Fibroblast of skin of back (primary cell): ENCODE data around the gene KRT86.
"Not testable (repeated sequence)": the region's sequence is repeated elsewhere in the genome, so short reads cannot be mapped to it uniquely, and the experiment has no call there.

ENCODE experiments used
- DNase-seq: peaks from one replicate; pipeline ENCODE4 v3.0.0-alpha.2; 2013

The KRT86 gene

DNA sequence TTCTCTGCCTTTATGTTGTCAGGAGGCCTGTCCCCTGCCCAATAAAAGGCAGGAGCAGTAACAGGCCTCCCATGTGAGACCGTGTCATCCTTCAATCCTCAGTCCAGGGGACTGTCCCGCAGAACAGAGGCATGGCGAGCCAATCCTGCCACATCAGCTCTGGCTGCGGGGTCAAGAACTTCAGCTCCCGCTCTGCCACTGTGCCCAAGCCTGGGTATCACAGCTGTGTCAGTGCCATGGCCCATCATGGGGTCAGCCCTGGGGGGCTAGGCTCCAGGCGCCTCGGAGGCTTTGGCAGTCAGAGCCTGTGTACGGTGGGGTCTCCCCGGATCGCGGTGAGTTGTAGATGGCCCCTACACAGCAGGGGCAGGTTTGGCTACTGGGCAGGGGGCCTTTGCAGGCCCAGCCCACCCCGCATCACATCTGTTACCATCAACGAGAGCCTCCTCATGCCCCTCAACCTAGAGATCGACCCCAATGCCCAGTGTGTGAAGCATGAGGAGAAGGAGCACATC, 66.7 kb downstream of the KRT86 start:
- no peak for DNase-seq

DNA sequence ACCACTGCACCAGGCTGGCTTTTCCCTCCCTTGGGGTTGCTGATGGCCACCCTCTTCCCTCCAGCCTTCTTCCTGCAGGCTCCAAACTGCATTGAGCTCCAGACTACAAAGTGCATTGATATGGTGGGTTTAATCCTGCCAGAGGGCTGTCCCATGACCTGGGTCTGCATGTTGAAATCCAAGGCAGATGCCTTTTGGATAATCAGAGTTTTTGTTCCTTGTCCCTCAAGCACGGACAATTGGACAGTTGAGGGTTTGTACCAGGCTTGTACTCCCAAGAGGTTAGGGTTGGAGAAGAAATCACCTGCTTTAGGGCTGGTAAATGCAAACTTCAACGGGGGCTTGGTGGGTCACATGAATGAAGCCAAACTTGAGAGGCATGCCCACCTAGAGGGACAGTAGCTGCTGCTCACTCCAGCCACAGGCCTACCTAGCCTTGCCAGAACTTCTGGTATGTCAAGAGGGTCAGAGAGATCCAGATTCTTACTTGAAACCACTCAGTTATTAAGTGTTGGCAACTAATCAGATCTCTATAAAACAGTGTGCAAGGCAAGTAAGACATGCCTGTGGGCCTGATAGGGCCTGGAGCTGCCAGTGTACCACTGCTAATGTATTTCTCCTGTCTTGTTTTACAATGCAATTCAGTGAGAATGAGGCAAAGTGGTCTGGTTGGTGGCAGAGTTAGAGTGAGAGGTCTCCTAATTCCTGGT, 68.5 kb downstream of the KRT86 start:
- DNase-seq = no peak

DNA sequence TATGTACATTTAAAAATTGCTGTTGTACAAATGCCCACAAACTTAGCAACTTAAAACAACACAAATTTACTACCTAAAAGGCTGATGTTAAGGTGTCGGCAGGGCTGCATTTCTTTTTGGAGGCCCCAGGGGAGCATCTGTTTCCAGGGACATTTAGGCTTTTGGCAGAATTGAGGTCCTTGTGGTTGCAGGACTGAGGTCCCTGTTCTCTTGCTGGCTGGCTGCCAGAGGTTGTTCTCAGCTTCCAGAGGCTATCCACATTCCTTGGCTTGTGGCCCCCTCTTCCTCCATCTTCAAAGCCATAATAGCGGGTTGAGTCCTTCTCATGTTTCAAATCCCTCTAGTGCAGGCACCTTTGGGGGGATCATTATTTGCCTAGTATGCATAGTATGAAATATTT, 69.1 kb downstream of the KRT86 start:
- no peak for DNase-seq

DNA sequence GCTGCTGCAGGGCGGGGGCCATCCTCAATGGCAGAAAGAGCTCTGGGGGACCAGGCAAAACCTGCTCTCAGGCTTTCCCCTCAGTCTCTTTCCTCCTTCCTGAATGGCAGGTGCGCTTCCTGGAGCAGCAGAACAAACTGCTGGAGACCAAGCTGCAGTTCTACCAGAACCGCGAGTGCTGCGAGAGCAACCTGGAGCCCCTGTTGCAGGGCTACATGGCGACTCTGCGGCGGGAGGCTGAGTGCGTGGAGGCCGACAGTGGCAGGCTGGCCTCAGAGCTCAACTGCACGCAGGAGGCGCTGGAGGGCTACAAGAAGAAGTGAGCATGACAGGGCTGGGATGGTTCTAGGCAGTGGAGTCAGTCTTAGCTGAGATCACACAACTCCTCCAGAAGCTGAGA, 69.7 kb downstream of the KRT86 start:
- DNase-seq = no peak

DNA sequence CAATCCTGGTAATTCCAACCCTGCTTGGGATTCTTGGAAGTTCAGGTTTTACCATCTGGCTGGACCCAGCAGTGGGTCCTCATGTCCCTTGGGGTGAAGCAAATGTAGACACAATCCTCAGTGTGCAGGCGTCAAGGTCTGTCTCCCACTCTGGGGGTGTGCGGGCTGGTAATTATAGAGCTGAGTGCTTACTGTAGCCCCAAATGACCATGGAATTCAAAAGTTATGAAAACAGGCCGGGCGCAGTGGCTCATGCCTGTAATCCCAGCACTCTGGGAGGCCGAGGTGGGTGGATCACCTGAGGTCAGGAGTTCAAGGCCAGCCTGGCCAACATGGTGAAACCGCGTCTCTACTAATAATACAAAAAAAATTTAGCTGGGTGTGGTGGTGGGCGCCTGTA, 70.6 kb downstream of the KRT86 start:
- DNase-seq = not testable (repeated sequence)

DNA sequence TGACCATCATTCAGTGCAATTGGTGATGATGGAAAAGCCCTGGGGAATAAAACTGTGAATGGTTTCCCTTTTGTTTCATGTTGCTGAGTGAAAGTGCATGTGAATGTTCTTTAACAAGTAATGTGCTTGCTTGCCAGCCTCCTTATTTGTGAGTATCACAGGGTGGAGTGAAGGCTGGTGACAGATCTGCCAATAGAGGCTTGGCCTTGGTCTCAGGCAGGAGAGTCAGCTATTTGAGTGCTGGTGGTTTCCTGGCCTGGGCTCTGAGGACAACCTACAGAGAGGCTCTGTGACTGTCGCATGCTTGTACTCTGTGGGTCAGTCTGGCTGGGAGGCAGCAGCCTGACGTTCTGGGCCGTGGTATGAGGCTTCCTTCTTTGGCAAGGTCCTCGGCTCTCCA, 72.1 kb downstream of the KRT86 start:
- no peak for DNase-seq

DNA sequence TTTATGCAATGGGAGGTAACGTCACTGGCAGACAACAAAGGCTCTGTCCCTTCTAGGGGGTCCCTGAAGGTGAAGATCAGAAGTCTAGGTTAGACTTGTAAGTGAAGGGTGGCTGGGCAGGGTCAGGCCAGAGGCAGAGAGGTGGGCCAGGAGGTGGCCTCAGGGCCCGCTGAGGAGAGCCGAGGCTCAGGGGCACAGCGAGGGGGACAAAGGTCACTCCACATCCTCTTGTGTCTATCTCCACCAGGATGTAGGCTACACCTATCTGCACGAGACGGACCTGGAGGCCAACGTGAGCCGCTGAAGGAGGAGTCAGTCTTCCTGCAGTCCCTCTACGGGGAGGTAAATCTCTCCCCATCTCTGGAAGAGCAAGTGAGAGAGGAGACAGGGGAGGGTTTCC, 72.6 kb downstream of the KRT86 start:
- no peak for DNase-seq

DNA sequence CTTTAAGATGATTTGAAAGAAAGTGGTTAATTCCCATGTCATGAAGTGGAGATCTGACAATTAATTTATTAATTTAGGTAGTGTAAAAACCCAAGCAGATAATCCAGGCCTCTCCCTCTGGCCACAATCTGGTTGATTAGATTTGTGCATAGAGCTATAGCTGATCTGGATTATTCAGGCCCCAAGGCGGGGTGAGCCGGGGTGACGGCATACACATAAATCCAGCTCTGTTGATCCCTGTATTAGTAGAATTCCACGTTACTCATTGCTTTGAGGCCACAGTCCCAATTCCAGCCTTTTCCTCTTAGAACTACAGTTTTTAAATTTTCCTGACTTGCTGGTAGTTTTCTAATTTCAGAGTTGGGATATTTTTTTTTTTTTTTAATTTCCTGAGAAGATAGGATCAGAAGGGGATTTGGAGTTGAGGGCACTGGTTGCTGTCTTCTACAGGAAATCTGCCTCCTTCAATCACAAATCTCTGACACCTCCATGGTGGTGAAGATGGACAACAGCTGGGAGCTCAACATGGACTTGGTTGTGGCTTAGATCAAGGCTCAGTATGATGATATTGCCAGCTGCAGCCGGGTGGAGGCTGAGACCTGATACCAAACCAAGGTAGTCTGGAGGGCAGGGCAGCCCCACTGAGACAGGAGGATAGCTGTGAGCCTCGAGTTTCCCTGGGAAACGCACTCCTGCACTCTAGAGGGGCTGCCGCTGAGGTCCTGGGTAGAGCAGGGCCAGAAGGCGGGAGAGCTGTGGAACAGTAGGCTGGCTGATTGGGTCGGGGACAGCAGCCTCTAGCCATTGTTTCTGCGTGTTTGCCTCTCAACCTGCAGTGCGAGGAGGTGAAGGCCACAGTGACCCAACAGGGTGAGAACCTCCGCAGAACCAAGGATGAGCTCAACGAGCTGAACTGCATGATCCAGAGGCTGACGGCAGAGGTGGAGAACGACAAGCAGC, 73.4 kb downstream of the KRT86 start:
- no peak for DNase-seq

DNA sequence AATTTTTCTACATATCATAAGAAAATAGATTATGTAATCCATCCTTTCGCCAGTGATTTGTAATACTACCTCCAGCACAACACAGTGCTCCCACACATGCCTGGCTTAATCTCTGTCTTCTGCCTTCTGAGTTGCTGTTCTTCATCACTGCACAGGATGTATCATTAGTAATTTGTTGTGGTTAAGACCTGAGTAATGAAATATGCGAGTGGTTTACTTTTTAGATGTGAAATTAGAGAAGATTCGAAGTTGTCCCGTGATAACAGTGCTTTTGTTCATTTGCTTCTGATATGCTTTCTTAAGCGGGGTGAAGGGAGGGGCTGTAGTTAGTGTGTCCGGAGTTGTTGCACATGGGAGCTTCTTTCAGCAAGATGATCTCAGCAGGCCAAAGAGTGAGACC, 74.8 kb downstream of the KRT86 start:
- no peak for DNase-seq

DNA sequence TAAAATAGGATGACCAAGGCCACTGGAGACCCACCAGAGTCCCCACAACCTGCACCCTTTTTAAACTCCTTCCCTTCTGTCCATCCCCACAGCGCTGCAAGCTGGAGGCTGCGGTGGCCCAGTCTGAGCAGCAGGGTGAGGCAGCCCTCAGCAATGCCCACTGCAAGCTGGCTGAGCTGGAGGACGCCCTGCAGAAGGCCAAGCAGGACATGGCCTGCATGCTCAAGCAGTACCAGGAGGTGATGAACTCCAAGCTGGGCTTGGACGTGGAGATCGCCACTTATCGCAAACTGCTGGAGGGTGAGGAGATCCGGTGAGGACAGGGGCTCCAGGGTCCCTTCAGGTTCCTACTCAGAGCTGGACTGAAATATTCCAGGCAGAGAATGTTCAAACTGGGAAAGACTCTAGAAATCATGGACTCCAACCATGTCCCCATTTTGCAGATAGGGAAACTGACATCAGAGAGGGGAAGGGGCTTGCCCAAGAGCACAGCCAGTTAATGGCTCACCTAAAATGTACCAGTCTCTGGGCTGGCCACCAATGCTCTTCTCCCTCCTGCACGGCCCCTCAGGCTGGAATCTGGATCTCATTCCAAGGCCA, 75.7 kb downstream of the KRT86 start:
- no peak for DNase-seq

DNA sequence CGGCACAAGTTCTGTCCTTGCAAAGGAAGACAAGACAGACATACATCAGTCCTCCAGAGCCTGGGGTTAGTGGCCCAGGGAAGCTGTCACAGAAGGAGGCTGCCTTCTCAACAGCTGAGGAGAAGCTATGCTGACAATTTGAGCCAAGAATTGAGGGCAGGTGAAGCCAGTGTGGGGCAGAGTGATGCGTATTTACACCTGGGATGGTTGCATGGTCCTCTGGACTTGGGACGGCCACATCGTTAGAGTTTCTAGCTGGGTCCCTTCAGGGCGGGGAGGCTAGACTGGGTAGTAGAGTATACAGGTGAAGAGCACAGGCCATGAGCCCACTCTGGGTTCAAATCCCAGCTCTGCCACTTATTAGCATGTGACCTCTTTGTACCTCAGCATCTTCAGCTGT, 76.3 kb downstream of the KRT86 start:
- DNase-seq = no peak

DNA sequence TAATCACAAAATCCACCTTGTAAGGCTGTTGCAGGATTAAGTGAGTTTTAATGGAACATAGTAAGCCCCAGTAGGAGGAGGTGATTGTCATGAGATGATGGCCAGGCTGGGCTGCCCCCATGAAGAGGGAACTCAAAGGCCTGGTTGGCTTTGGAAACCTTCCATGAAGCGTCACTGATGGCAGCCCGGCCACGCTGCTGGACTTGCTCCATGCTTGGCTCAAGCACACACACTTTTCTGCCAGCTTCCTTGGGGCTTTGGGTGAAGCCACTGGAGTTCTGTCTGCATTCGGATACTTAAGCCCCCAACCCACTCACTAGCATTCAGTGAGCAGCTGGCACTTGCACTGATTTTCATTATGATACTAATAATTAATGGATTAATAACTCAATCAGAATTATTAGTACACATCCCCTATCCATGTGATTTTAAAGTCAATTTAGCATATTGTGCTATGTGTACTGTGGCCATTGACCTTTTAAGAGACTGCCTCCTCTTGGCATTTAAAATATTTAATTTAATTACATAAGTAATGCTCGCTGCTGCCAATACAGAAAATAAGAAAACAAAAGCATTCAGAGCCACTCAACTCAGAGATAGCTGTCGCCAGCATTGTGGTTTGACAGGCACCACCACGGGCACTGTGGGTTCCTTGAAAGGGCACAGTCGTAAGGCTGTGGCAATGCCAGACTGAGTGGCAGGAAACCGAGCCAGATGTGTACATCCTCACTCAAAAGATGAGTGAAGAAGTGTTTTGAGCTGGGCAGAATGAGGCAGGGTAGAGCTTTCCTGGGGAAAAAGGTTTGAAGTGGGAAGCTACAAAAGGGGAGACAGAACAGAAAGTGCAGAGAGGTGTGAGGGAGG, 77.0 kb downstream of the KRT86 start:
- DNase-seq = no peak

DNA sequence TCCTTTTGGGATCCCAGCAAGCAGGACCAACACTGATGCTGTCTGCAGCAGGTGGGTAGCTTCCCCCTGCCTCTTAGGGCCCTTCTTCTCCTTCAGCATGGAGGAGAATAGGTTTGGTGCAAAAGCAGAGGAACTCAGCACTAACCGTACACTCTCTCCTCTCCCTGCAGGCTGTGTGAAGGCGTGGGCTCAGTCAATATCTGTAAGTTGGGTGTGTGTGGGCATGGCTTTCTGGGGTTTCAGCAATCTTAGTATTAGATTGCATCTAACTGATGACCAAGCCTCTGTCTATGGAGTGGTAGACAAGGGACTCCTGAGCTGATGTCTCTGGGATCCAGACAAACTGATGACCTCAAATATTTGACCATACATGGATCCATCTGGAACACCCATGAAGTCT, 78.5 kb downstream of the KRT86 start:
- no peak for DNase-seq

DNA sequence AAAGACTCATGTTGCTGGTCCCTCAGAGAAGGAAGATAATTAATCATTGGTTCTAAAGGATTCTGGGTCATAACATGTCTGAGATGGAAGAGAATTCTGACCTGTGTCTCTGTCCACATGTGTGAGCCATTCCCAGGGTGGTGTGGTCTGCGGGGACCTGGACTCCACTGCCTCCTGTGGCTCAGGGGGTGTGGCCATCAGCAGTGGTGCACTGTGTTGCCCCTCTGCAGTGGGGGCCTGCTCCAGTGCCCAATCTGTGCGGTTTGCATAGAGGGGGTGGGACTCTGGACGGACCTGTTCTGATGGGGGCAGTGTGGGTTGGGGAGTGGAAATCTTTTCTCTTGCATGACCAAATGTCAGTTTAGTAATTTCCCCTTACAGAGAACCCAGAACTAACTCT, 79.3 kb downstream of the KRT86 start:
- DNase-seq = no peak

DNA sequence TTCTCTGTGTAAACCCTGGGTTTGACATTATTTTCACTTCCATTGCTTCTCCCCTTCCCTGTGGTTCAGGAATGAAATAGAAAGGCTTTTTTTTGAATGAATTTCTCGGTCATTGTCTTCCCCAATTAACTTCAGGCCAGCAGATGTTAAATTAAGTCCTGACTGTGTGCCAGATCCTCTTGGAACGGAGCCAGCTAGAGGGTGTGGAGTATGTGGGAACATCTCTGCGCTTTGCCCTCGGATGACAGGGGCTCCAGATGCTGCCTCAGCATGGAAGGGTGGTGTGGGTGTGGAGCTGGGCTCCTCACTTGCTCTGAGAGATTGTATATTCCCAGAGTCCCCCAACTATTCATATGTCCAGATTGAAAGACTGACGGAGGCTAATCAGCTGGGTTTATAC, 79.8 kb downstream of the KRT86 start:
- DNase-seq = no peak

DNA sequence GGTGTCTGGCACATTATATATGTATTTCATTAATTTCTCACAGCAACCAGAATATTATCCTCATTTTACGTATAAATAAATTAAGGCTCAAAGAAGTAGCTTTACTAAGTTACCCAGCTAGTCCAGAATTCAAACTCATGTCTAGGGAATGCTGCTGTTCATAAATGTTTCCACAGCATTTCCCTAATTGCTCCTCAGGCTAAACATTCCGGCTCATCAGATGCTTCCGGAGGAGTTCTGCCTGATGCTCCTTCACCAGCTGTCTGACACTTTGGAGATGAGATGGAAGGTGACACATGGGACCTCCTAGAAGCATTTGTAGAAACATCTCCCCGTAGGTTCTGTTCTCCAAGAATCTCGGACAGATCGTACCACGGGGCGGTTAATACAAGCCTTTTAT, 80.7 kb downstream of the KRT86 start:
- no peak for DNase-seq

DNA sequence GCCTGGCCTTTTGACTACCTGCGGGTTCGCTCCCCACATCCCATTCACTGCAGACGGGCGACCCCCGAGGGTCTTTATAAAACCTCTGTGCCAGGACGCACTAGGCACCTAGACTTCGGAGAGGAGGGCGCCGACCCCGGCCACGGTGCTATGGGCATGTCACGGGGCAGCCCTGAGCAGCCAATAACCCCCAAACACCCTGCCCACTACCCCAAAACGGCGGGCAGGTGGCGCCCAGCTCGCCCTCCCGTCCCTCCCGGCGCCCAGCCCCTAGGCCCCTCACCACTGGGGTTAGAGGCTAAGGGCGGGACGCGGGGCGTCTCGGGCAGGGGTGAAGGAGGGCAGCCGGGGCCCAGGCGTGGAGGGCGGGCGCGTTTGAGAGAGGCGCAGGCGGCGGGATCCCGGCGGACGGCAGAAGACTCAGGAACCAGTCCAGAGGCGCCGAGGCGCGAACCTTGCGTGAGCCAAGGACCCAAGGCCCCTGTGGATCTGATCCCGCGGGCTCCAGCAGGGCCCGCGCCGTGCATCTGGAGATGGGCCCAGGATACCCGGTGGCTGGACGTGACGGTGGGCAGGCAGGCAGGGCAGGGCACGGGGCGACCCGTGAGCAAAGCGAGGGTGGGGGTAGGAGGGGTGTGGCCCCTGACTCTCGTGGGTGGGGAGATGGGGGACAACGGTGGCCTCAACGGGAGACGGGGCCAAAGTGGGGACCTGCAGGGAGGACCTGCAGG, 81.8 kb downstream of the KRT86 start:
- DNase-seq = no peak

DNA sequence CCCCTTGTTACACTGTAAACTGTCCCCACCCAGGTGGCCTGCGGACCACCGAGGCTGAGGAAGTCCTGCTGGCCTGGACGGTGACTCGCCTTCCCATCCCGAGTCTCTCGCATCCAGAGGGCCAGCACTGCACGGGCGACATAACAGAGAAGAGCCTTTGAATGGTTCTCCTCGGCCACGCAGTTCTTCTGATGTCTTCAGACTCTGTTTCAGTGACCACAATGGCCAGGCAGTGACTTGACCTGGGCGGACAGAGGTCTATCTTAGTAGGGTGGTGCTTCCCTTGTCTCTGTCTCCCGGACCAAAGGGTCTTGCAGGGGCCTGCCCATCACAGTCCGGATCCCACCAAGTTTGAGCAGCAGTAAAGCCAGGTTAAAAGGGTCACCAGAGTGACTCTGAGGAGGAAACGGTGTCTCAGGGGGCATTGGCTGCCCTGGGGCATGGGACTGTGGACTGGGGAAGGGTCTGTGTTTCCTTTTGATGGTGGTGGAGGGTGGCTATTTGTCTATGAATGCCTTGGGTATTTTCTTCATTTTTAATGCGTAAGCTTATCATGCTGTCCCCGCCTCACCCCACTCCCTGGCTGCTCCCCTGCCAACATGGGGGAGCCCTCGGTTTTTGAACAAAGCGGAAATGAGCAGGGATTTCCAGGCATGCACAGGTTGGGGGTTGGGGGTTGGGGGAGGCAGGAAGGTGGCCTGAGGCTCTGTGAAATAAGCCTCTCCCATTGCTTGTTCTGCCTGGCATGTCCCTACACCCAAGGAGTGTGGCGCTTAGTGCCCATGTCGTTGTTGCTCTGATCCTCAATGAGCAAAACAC, 82.5 kb downstream of the KRT86 start:
- no peak for DNase-seq
